Activated CD8-positive, alpha-beta T cell treated with anti-CD3 and anti-CD28 coated beads for 36 hours (primary cell): ENCODE measurements around the gene OST4. TPM values are rescaled to one million over a fixed set of nuclear protein-coding genes. Genes with fewer than 3 reads are reported as not detected.

Source experiments
- ATAC-seq: fragments of 200-7000 bp; cut with Tn5 transposase; one replicate; pipeline ENCODE4 v1.10.0; 2021; ENCODE audit warnings: mild to moderate bottlenecking, moderate library complexity
- CTCF ChIA-PET: fragments of 350-600 bp; sonication (Branson Sonifier 250); formaldehyde crosslinking; loops from one replicate; lab custom pipeline; 2021; ENCODE audit warnings: antibody characterized with exemption; lab: Charles Lee
- POLR2A ChIA-PET: fragments of 350-600 bp; sonication (Branson Sonifier 250); formaldehyde crosslinking; loops from one replicate; lab custom pipeline; 2021; ENCODE audit warnings: antibody characterized with exemption; lab: Charles Lee
- DNase-seq: peaks from one replicate; pipeline ENCODE4 v3.0.0-alpha.2; 2020
- H3K27ac Mint-ChIP-seq: one replicate; pipeline ENCODE4 v1.8.0; 2021; ENCODE audit warnings: mild to moderate bottlenecking, mixed read lengths
- H3K27me3 Mint-ChIP-seq: one replicate; pipeline ENCODE4 v1.8.0; 2021; ENCODE audit warnings: mixed read lengths
- H3K36me3 Mint-ChIP-seq: one replicate; pipeline ENCODE4 v1.8.0; 2021; ENCODE audit warnings: low read depth, mixed read lengths
- H3K4me1 Mint-ChIP-seq: one replicate; pipeline ENCODE4 v1.8.0; 2021; ENCODE audit warnings: low read depth, mixed read lengths
- H3K4me3 Mint-ChIP-seq: one replicate; pipeline ENCODE4 v1.8.0; 2021; ENCODE audit warnings: mild to moderate bottlenecking, moderate library complexity, mixed read lengths
- H3K9me3 Mint-ChIP-seq: one replicate; pipeline ENCODE4 v1.8.0; 2021; ENCODE audit warnings: mixed read lengths
- intact Hi-C: fragments of 100-400 bp; cut with micrococcal nuclease; formaldehyde crosslinking; loops from one replicate; pipeline ENCODE4 v1.10.0; 2022
- total RNA-seq, 2 experiments: library from RNA; stranded (reverse); gene quantifications; one replicate each; pipeline ENCODE4 v1.2.3, GENCODE V29; 2021
- TF ChIP-seq, protein P1 (sequence below): fragments of 200-600 bp; IDR thresholded peaks from one replicate; pipeline ENCODE4 v1.8.0; 2022; ENCODE audit warnings: antibody characterized with exemption, mild to moderate bottlenecking

Gene OST4
- total RNA-seq, 2 experiments from 2014 or later = 257 to 262 TPM

DNA sequence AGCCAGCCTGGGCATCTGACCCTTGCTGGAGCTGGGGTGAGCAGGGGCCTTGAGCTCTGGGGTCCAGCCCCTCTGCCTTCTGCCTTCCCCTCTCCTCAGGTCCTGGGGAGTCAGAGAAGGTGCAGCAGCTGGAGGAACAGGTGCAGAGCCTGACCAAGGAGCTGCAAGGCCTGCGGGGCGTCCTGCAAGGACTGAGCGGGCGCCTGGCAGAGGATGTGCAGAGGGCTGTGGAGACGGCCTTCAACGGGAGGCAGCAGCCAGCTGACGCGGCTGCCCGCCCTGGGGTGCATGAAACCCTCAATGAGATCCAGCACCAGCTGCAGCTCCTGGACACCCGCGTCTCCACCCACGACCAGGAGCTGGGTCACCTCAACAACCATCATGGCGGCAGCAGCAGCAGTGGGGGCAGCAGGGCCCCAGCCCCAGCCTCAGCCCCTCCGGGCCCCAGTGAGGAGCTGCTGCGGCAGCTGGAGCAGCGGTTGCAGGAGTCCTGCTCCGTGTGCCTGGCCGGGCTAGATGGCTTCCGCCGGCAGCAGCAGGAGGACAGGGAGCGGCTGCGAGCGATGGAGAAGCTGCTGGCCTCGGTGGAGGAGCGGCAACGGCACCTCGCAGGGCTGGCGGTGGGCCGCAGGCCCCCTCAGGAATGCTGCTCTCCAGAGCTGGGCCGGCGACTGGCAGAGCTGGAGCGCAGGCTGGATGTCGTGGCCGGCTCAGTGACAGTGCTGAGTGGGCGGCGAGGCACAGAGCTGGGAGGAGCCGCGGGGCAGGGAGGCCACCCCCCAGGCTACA lies 10.7 kb upstream of the OST4 start:
- intact Hi-C loops = no loop called here
- Mint-ChIP-seq H3K27ac (peak overlapping the region; percentile 97), H3K36me3 (no peaks in the 10 kb centered on the region), H3K27me3 (no peaks in the 10 kb centered on the region), H3K9me3 (no peaks in the 10 kb centered on the region), H3K4me1 (peaks cover 29% of the 10 kb centered on the region), H3K4me3 (no peak overlapping the region)
- no peak for ATAC-seq
- ChIA-PET CTCF (interaction anchor here (0.8 to 4.1 kb wide), 7 partner anchors 10 to 109 kb away, joined by 3 to 26 read pairs (median 3); partner anchors contain the start of genes AGBL5, OST4 and PREB), POLR2A (interaction anchor here (0.9 to 6.1 kb wide), 7 partner anchors 9 to 136 kb away, joined by 3 to 40 read pairs (median 6); partner anchors contain the start of genes CAD and OST4)
- TF ChIP-seq, protein P1, sequence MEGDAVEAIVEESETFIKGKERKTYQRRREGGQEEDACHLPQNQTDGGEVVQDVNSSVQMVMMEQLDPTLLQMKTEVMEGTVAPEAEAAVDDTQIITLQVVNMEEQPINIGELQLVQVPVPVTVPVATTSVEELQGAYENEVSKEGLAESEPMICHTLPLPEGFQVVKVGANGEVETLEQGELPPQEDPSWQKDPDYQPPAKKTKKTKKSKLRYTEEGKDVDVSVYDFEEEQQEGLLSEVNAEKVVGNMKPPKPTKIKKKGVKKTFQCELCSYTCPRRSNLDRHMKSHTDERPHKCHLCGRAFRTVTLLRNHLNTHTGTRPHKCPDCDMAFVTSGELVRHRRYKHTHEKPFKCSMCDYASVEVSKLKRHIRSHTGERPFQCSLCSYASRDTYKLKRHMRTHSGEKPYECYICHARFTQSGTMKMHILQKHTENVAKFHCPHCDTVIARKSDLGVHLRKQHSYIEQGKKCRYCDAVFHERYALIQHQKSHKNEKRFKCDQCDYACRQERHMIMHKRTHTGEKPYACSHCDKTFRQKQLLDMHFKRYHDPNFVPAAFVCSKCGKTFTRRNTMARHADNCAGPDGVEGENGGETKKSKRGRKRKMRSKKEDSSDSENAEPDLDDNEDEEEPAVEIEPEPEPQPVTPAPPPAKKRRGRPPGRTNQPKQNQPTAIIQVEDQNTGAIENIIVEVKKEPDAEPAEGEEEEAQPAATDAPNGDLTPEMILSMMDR = no peak
- no peak for DNase-seq

DNA sequence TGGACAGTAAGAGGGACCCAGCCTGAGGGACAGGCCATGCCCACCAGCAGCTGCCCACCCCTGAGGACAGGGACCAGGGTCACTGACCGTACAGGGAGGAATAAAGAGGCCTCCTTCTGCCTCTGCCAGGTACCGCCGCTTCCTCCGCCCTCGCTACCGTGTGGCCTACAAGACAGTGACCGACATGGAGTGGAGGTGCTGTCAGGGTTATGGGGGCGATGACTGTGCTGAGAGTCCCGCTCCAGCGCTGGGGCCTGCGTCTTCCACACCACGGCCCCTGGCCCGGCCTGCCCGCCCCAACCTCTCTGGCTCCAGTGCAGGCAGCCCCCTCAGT lies 9.1 kb upstream of the OST4 start:
- POLR2A ChIA-PET = interaction anchor here (1.0 to 6.1 kb wide), 4 partner anchors 7 to 137 kb away, joined by 3 to 40 read pairs (median 5); partner anchors contain the start of genes CAD and OST4
- intact Hi-C loops = no loop called here

DNA sequence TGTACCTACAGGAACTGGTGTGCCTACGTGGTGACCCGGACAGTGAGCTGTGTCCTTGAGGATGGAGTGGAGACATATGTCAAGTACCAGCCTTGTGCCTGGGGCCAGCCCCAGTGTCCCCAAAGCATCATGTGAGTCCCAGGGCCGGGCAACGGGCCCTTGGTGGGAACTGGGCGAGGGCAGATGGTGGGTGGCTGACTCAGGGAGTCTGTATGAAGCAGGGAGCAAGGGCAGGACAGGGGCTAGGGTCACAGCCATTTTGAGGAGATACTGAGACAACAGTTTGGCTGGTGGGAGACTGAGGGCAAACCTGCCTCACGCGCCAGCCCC lies 8.7 kb upstream of the OST4 start:
- ATAC-seq (no peak), DNase-seq (no peak)
- CTCF ChIA-PET = interaction anchor here (0.6 to 4.1 kb wide), 3 partner anchors 8 to 518 kb away, joined by 3 to 26 read pairs (median 6); partner anchors contain the start of genes OST4 and PREB
- Mint-ChIP-seq H3K9me3 (no peaks in the 10 kb centered on the region), H3K4me3 (peak overlapping the region; percentile 29), H3K4me1 (peaks cover 35% of the 10 kb centered on the region), H3K27ac (peak overlapping the region; percentile 97), H3K27me3 (no peaks in the 10 kb centered on the region), H3K36me3 (no peaks in the 10 kb centered on the region)
- TF ChIP-seq, protein P1 = no peak
- POLR2A ChIA-PET = interaction anchor here (0.6 to 6.1 kb wide), 2 partner anchors 7 to 29 kb away, joined by 3 to 40 read pairs; partner anchors contain the start of gene OST4
- intact Hi-C loops = no loop called here

More for the DNA sequence above, 9.1 kb upstream of the OST4 start:
- ATAC-seq (no peak), DNase-seq (no peak)
- TF ChIP-seq, protein P1 = no peak
- no peaks in the 10 kb centered on the region for H3K27me3 Mint-ChIP-seq
- H3K27ac Mint-ChIP-seq = peak overlapping the region; percentile 97
- H3K4me1 Mint-ChIP-seq = peaks cover 34% of the 10 kb centered on the region
- no peaks in the 10 kb centered on the region for H3K9me3 Mint-ChIP-seq
- H3K4me3 Mint-ChIP-seq = peak overlapping the region; percentile 64
- H3K36me3 Mint-ChIP-seq = no peaks in the 10 kb centered on the region
- CTCF ChIA-PET = interaction anchor here (0.6 to 4.1 kb wide), 8 partner anchors 8 to 518 kb away, joined by 3 to 26 read pairs (median 3); partner anchors contain the start of genes AGBL5, OST4 and PREB

DNA sequence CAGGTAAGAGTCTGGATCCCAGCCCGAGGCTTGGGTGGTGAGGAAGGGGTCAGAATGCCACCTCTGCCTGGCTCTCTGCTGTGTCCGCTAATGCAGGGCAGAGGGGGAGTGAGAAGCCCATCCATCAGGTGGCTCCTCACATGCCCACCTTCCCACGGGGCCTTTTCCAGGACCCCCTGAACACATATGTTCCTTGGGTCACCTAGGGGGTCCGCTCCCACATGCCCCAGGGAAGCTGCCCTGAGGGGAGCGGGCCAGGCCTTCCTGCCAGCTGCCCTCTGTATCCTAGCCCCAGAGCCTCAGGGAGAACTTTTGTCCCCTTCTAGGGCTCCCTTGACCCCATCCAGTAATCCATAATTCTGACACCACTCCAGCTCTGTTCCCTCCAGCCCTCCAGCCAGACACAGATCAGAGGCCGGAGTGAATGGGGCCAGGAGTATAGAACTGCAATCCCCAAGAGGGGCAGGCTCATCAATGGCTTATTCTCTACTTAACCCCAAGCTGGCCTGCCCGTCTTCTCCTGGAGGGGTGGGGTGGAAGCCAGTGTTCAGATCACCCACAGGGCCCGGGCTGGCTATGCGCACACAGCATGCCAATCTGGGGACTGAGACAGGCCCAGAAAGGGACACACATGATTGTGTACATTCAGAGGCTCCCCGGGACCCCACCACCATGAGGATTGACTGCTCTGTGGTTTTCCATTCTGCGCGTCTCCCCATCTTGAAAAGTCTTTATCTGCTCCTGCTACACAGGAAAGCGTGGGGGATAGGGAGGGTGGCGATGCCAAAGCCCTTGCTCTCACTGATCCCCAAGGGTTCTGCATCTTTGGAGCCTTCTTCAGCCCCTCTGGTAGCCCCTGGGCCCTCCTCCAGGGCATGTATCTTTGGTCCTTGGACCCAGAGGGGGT lies 8.0 kb upstream of the OST4 start:
- Mint-ChIP-seq H3K27me3 (no peaks in the 10 kb centered on the region), H3K4me3 (no peak overlapping the region), H3K9me3 (no peaks in the 10 kb centered on the region), H3K36me3 (no peaks in the 10 kb centered on the region), H3K27ac (peak overlapping the region; percentile 97), H3K4me1 (peaks cover 38% of the 10 kb centered on the region)
- TF ChIP-seq, protein P1 = no peak
- DNase-seq (no peak), ATAC-seq (no peak)
- POLR2A ChIA-PET = interaction anchor here (0.6 to 1.0 kb wide), 2 partner anchors 29 kb away, joined by 3 to 5 read pairs; partner anchors contain the start of gene AGBL5
- CTCF ChIA-PET = interaction anchor here (1.7 to 4.1 kb wide), 2 partner anchors 7 to 55 kb away, joined by 6 to 26 read pairs; partner anchors contain the start of genes OST4 and PREB
- intact Hi-C loops = no loop called here
